Stimulated activated naive CD8-positive, alpha-beta T cell treated with anti-CD3 and anti-CD28 coated beads, Interleukin-15, Interleukin-2, amounts not matched to agents 100 ng/mL and 50 ng/mL, for 24 hours (primary cell): ENCODE results near the gene FAM181A.

Source experiments
- H3K27ac Mint-ChIP-seq: one replicate; pipeline ENCODE4 v1.8.0; 2021; ENCODE audit warnings: mild to moderate bottlenecking, mixed read lengths
- H3K27me3 Mint-ChIP-seq: one replicate; pipeline ENCODE4 v1.8.0; 2021; ENCODE audit warnings: mixed read lengths
- H3K36me3 Mint-ChIP-seq: one replicate; pipeline ENCODE4 v1.8.0; 2021; ENCODE audit warnings: low read depth, mixed read lengths
- H3K4me1 Mint-ChIP-seq: one replicate; pipeline ENCODE4 v1.8.0; 2021; ENCODE audit warnings: low read depth, mixed read lengths
- H3K4me3 Mint-ChIP-seq: one replicate; pipeline ENCODE4 v1.8.0; 2021; ENCODE audit warnings: mild to moderate bottlenecking, mixed read lengths
- H3K9me3 Mint-ChIP-seq: one replicate; pipeline ENCODE4 v1.8.0; 2021; ENCODE audit warnings: mixed read lengths

Gene FAM181A

GRCh38 chr14:93897476-93897845, 29.7 kb upstream of the FAM181A start:
- H3K27ac Mint-ChIP-seq = no peak overlapping the region
- H3K4me3 Mint-ChIP-seq = no peak overlapping the region
- peaks cover 3% of the 10 kb centered on the region for H3K27me3 Mint-ChIP-seq
- H3K9me3 Mint-ChIP-seq = no peaks in the 10 kb centered on the region
- no peaks in the 10 kb centered on the region for H3K4me1 Mint-ChIP-seq
- H3K36me3 Mint-ChIP-seq = no peaks in the 10 kb centered on the region

GRCh38 chr14:93898081-93898611, 29.0 kb upstream of the FAM181A start:
- Mint-ChIP-seq H3K27ac (no peak overlapping the region), H3K4me1 (no peaks in the 10 kb centered on the region), H3K4me3 (no peak overlapping the region), H3K9me3 (no peaks in the 10 kb centered on the region), H3K27me3 (peaks cover 3% of the 10 kb centered on the region), H3K36me3 (no peaks in the 10 kb centered on the region)

GRCh38 chr14:93898731-93899130, 28.4 kb upstream of the FAM181A start:
- H3K36me3 Mint-ChIP-seq = no peaks in the 10 kb centered on the region
- H3K4me3 Mint-ChIP-seq = no peak overlapping the region
- no peaks in the 10 kb centered on the region for H3K4me1 Mint-ChIP-seq
- H3K27me3 Mint-ChIP-seq = peaks cover 7% of the 10 kb centered on the region
- H3K27ac Mint-ChIP-seq = no peak overlapping the region
- no peaks in the 10 kb centered on the region for H3K9me3 Mint-ChIP-seq

DNA sequence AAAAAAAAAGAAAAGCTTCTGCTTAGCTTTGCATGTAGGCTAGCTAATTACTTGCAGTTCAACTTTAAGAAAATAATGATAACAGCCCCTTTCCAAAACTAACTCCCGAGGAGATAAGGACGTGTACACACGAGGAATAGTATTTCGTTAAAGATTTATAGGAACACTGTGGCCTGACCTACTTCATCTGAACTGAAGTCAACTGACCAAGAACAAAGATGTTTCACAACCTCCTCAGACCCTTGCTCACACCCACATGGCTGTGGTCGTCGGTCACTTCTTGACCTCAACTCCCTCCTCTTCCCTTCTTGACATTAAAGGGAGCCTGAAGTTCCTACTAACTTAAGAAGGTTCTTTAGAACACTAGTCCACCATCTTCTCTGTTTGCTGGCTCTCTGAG, 25.3 kb upstream of the FAM181A start:
- Mint-ChIP-seq H3K27me3 (peaks cover 10% of the 10 kb centered on the region), H3K4me3 (no peak overlapping the region), H3K36me3 (no peaks in the 10 kb centered on the region), H3K9me3 (no peaks in the 10 kb centered on the region), H3K27ac (no peak overlapping the region), H3K4me1 (no peaks in the 10 kb centered on the region)

DNA sequence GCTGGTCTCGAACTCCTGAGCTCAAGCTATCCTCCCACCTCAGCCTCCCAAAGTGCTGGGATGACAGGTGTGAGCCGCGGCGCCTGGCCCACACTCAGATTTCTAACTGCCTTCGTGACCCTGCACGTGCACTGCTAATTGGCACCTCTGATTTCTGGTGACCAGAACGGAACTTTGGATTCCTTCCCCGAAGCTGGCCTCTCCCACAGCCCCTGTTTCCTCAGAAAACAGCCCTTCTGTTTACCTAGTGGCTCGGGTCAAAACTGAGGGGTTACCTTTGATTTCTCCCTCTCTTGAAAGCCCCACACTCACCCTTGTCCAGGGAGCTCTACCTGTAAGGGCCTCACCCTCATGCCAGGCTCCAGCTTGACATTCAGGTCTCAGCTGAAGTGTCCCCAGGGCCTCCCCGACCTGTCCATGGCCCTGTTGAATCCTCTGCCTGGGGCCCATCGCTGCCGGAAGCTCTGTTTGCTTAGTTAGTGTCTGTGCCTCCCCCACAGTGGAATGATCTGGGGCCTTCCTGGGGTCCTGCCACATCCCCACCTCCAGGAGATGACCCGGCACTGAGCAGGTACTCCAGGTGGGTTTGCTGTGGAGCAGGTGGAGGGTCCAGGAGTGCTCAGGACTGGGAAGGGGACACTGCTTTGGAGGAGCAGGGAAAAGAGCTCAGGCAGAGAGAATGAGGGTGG, 24.4 kb upstream of the FAM181A start:
- peaks cover 10% of the 10 kb centered on the region for H3K27me3 Mint-ChIP-seq
- no peaks in the 10 kb centered on the region for H3K36me3 Mint-ChIP-seq
- no peaks in the 10 kb centered on the region for H3K4me1 Mint-ChIP-seq
- no peaks in the 10 kb centered on the region for H3K9me3 Mint-ChIP-seq
- no peak overlapping the region for H3K27ac Mint-ChIP-seq
- H3K4me3 Mint-ChIP-seq = no peak overlapping the region

- peaks cover 10% of the 10 kb centered on the region for H3K27me3 Mint-ChIP-seq
- no peak overlapping the region for H3K4me3 Mint-ChIP-seq
- H3K27ac Mint-ChIP-seq = no peak overlapping the region
- H3K36me3 Mint-ChIP-seq = no peaks in the 10 kb centered on the region
- no peaks in the 10 kb centered on the region for H3K9me3 Mint-ChIP-seq
- no peaks in the 10 kb centered on the region for H3K4me1 Mint-ChIP-seq
Observed at GRCh38 chr14:93903342-93904184, 23.6 kb upstream of the FAM181A start.

- Mint-ChIP-seq H3K27ac (no peak overlapping the region), H3K9me3 (no peaks in the 10 kb centered on the region), H3K4me3 (no peak overlapping the region), H3K4me1 (no peaks in the 10 kb centered on the region), H3K27me3 (peaks cover 10% of the 10 kb centered on the region), H3K36me3 (no peaks in the 10 kb centered on the region)
Observed at GRCh38 chr14:93905623-93906022, 21.5 kb upstream of the FAM181A start.

GRCh38 chr14:93906341-93907329, 20.5 kb upstream of the FAM181A start:
- H3K27ac Mint-ChIP-seq = no peak overlapping the region

DNA sequence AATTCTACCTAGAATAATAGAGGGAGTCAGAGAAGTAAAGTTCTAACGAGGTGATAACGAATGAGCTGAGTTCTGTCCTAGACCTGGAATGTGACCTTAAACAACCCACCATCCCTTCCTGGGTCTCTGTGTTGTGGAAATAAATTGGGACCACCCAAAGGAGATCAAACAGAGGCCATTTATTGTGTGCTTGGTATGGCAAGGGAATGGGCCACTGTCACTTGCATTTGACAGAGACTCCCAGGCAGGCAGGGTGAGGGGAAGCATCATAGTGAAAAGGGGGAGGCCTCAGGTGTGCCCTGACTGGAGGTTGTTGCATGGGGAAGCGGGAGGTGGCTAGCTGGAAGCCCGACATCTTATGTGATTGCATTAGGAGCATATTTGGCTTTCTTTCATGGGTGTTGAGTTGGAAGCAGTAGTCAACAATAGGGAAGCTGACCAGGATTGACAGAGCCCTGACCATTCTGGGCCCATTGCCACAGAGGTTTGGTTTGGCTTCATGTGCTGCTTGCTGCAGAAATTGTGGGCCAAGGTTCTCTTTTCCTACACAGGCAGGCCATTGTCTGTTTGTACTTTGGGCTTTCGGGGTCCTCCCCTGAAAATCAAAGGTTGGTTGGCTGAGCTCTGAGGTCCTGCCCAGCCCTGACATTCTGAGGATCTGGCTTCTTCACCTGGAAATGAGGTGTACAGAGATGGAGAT, 17.6 kb upstream of the FAM181A start:
- H3K36me3 Mint-ChIP-seq = no peaks in the 10 kb centered on the region
- no peak overlapping the region for H3K27ac Mint-ChIP-seq
- H3K4me1 Mint-ChIP-seq = no peaks in the 10 kb centered on the region
- H3K27me3 Mint-ChIP-seq = no peaks in the 10 kb centered on the region
- peaks cover 4% of the 10 kb centered on the region for H3K9me3 Mint-ChIP-seq
- H3K4me3 Mint-ChIP-seq = no peak overlapping the region

More at GRCh38 chr14:93906341-93907329, 20.5 kb upstream of the FAM181A start:
- Mint-ChIP-seq H3K4me1 (no peaks in the 10 kb centered on the region), H3K9me3 (no peaks in the 10 kb centered on the region), H3K27me3 (peaks cover 10% of the 10 kb centered on the region), H3K36me3 (no peaks in the 10 kb centered on the region), H3K4me3 (no peak overlapping the region)

GRCh38 chr14:93911975-93912615, 15.0 kb upstream of the FAM181A start:
- no peak overlapping the region for H3K27ac Mint-ChIP-seq

DNA sequence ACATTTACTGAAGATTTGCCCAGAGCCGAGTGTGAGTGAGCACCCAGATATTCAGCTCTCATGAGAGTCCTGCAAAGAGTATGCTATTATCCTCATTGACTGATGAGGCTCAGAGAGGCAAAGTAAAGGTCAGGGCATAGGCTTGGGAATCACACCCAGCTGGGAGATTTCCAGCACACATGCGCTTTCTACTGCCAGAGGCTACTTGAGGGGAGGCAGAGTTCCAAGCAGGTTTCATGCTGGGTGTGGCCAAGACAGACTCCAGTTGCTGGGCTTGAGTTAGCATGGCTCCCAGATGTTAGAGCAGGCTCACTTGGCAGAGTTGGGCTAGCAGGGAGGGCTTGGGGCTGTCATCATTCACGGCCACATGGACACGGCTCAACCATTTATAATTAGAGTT, 14.4 kb upstream of the FAM181A start:
- Mint-ChIP-seq H3K36me3 (no peaks in the 10 kb centered on the region), H3K9me3 (peaks cover 4% of the 10 kb centered on the region), H3K27ac (no peak overlapping the region), H3K4me3 (no peak overlapping the region), H3K27me3 (no peaks in the 10 kb centered on the region), H3K4me1 (no peaks in the 10 kb centered on the region)

More at GRCh38 chr14:93911975-93912615, 15.0 kb upstream of the FAM181A start:
- Mint-ChIP-seq H3K27me3 (no peaks in the 10 kb centered on the region), H3K4me1 (no peaks in the 10 kb centered on the region), H3K36me3 (no peaks in the 10 kb centered on the region), H3K9me3 (peaks cover 4% of the 10 kb centered on the region), H3K4me3 (no peak overlapping the region)

GRCh38 chr14:93914278-93914677, 12.9 kb upstream of the FAM181A start:
- no peaks in the 10 kb centered on the region for H3K36me3 Mint-ChIP-seq

DNA sequence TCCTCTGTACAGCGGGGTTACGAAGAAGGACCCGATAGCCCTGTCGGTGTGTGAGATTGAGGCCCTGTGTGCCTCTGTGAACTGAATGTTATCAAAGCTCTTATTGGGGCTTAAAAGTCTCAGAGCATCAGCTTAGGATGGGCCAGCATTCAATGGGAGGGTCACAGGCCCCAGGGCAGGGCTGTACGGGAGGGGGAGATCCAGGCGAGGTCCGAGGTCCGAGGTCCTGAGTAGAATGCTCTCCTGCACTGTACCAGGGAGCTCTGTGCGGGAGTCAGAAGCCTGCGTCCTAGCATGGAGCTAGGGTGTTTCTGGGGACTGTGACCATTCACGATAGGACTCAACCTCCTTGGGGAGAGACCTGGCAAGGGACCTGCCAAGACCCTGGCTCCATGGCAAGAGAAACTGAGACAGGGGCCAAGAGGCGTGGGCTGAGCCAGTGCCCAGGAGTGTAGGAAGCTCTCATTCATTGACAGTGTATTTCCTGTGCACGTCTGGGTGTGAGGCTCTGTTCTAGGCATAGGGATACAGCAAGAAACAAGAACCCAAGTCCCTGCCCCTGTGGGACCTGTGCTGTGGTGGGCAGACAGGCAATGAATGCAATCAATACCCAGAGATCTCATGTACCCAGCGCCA, 12.0 kb upstream of the FAM181A start:
- Mint-ChIP-seq H3K4me1 (no peaks in the 10 kb centered on the region), H3K27me3 (peaks cover 4% of the 10 kb centered on the region), H3K36me3 (no peaks in the 10 kb centered on the region), H3K4me3 (no peak overlapping the region), H3K27ac (no peak overlapping the region), H3K9me3 (peaks cover 8% of the 10 kb centered on the region)

More at GRCh38 chr14:93914278-93914677, 12.9 kb upstream of the FAM181A start:
- no peak overlapping the region for H3K27ac Mint-ChIP-seq
- H3K27me3 Mint-ChIP-seq = no peaks in the 10 kb centered on the region
- H3K9me3 Mint-ChIP-seq = peaks cover 4% of the 10 kb centered on the region
- no peaks in the 10 kb centered on the region for H3K4me1 Mint-ChIP-seq
- no peak overlapping the region for H3K4me3 Mint-ChIP-seq
